Mesendoderm (in vitro differentiated cells): ENCODE data around the gene IFNAR1.

ENCODE experiments used
- DNase-seq: peaks from one replicate; pipeline ENCODE4 v3.0.0; 2013
- H2AK5ac ChIP-seq: 2 replicates; pipeline ENCODE4 v1.6.1; 2013; ENCODE audit warnings: low read length, inconsistent platforms
- H2BK120ac ChIP-seq: 2 replicates; pipeline ENCODE4 v1.6.1; 2013; ENCODE audit warnings: low read depth, mild to moderate bottlenecking, low read length, moderate library complexity, mixed read lengths
- H2BK15ac ChIP-seq: replicated peaks from 2 replicates; pipeline ENCODE4 v1.6.1; 2013; ENCODE audit warnings: low read depth, mild to moderate bottlenecking, moderate library complexity
- H2BK5ac ChIP-seq: 2 replicates; pipeline ENCODE4 v1.6.1; 2013; ENCODE audit warnings: low read length, inconsistent platforms
- H3K18ac ChIP-seq: 2 replicates; pipeline ENCODE4 v1.6.1; 2013; ENCODE audit warnings: mild to moderate bottlenecking, low read length, mixed read lengths
- H3K23ac ChIP-seq: one replicate; pipeline ENCODE4 v1.6.1; 2013; ENCODE audit warnings: low read length
- H3K27ac ChIP-seq: 2 replicates; pipeline ENCODE4 v1.5.1; 2013; ENCODE audit warnings: low read depth, mild to moderate bottlenecking, inconsistent platforms, low read length, moderate library complexity
- H3K27me3 ChIP-seq: 2 replicates; pipeline ENCODE4 v1.6.1; 2013; ENCODE audit warnings: low read length, control low read depth, mild to moderate bottlenecking, inconsistent platforms; ENCODE audit not compliant: insufficient read depth, poor library complexity
- H3K36me3 ChIP-seq: 2 replicates; pipeline ENCODE4 v1.6.1; 2013; ENCODE audit warnings: low read length, inconsistent platforms; ENCODE audit not compliant: control insufficient read depth, insufficient read depth
- H3K4ac ChIP-seq: one replicate; pipeline ENCODE4 v1.6.1; 2013; ENCODE audit warnings: low read depth, mild to moderate bottlenecking, low read length, moderate library complexity
- H3K4me1 ChIP-seq: 2 replicates; pipeline ENCODE4 v1.6.1; 2013; ENCODE audit warnings: low read depth, low read length, inconsistent platforms; ENCODE audit not compliant: control insufficient read depth
- H3K4me2 ChIP-seq: 2 replicates; pipeline ENCODE4 v1.6.1; 2013; ENCODE audit warnings: low read length
- H3K4me3 ChIP-seq: 2 replicates; pipeline ENCODE4 v1.5.1; 2013; ENCODE audit warnings: mild to moderate bottlenecking, low read length
- H3K56ac ChIP-seq: one replicate; pipeline ENCODE4 v1.6.1; 2013; ENCODE audit warnings: low read length
- H3K79me1 ChIP-seq: 2 replicates; pipeline ENCODE4 v1.6.1; 2013; ENCODE audit warnings: low read length, inconsistent platforms
- H3K79me2 ChIP-seq: 2 replicates; pipeline ENCODE4 v1.6.1; 2013; ENCODE audit warnings: mild to moderate bottlenecking, low read length; ENCODE audit not compliant: control insufficient read depth, insufficient read depth
- H3K9ac ChIP-seq: 2 replicates; pipeline ENCODE4 v1.6.1; 2013; ENCODE audit warnings: low read length, inconsistent platforms
- H4K5ac ChIP-seq: one replicate; pipeline ENCODE4 v1.6.1; 2013; ENCODE audit warnings: low read length
- H4K8ac ChIP-seq: one replicate; pipeline ENCODE4 v1.6.1; 2013; ENCODE audit warnings: low read depth, mild to moderate bottlenecking, control low read depth, low read length, moderate library complexity
- WGBS: extraction: QIAGEN DNeasy Blood & Tissue Kit; methylation state at CpG from one replicate; pipeline ENCODE4 v1.1.7; 2013; ENCODE audit warnings: low lambda C conversion rate, missing lambda C conversion rate; ENCODE audit not compliant: insufficient coverage; ENCODE audit errors: extremely low coverage; 5-methylcytosine and 5-hydroxymethylcytosine counted together

IFNAR1 gene

DNA sequence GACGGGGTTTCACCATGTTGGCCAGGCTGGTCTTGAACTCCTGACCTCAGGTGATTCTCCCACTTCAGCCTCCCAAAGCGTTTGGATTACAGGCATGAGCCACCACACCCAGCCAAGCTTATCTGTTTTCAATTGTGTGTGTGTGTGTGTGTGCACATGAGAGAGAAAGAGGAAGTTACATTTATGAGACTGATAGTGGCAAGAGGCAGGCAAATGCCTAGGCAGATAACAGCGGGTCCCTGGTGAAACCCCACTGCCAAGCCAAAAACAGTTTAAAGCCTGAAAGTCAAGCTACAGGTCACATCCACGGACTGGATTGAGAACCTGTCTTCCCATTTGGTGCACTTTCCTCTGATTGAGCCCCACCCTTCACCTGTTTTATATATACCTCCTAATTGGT lies 43.4 kb downstream of the IFNAR1 start:
- H3K56ac ChIP-seq, result no peak overlapping the region
- H3K4me2 ChIP-seq, result no peak overlapping the region
- H3K79me1 ChIP-seq, result no peaks in the 10 kb centered on the region
- H2BK5ac ChIP-seq, result no peak overlapping the region
- no peaks in the 10 kb centered on the region for H3K27me3 ChIP-seq
- H3K9ac ChIP-seq, result no peak overlapping the region
- no peaks in the 10 kb centered on the region for H3K4me1 ChIP-seq
- H3K18ac ChIP-seq, result no peak overlapping the region
- H2BK15ac ChIP-seq, result no peak overlapping the region
- no peak overlapping the region for H2BK120ac ChIP-seq
- H3K79me2 ChIP-seq, result no peaks in the 10 kb centered on the region
- no peak for DNase-seq
- H2AK5ac ChIP-seq, result no peak overlapping the region
- no peak overlapping the region for H4K5ac ChIP-seq
- no peak overlapping the region for H4K8ac ChIP-seq
- H3K36me3 ChIP-seq, result peaks cover 2% of the 10 kb centered on the region
- H3K4ac ChIP-seq, result no peak overlapping the region
- H3K23ac ChIP-seq, result no peak overlapping the region
- no peak overlapping the region for H3K27ac ChIP-seq
- no peak overlapping the region for H3K4me3 ChIP-seq
- WGBS, result no CpG with 5 or more reads among the region's 4 CpGs

DNA sequence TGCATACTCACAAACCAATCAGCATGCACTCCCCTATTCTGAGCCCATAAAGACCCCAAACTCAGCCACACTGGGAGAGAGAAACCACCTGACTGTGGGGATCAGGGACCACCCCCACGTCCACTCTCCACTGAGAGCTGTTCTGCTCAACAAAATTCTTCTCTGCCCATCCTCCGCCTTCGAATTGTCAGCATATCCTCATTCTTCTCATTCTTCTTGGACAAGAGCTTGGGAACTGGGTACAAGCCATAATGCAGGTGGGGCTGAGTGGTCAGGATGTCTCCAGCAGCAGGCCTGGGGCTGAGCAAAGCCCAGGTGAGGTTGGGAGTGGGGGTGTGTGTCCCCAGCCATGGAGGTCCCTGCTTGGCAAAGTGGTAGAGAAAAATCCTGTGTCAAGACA lies 43.8 kb downstream of the IFNAR1 start:
- no peak for DNase-seq
- Histone ChIP-seq H3K4me1 (no peaks in the 10 kb centered on the region), H2BK120ac (no peak overlapping the region), H3K56ac (no peak overlapping the region), H3K18ac (no peak overlapping the region), H3K36me3 (peaks cover 2% of the 10 kb centered on the region), H3K4me2 (no peak overlapping the region), H3K79me1 (no peaks in the 10 kb centered on the region), H2BK5ac (no peak overlapping the region), H2AK5ac (no peak overlapping the region), H3K27me3 (no peaks in the 10 kb centered on the region), H3K79me2 (no peaks in the 10 kb centered on the region), H3K9ac (no peak overlapping the region), H3K4ac (no peak overlapping the region), H3K23ac (no peak overlapping the region), H3K27ac (no peak overlapping the region), H4K8ac (no peak overlapping the region), H3K4me3 (no peak overlapping the region), H2BK15ac (no peak overlapping the region), H4K5ac (no peak overlapping the region)
- no CpG with 5 or more reads among the region's 3 CpGs for WGBS

DNA sequence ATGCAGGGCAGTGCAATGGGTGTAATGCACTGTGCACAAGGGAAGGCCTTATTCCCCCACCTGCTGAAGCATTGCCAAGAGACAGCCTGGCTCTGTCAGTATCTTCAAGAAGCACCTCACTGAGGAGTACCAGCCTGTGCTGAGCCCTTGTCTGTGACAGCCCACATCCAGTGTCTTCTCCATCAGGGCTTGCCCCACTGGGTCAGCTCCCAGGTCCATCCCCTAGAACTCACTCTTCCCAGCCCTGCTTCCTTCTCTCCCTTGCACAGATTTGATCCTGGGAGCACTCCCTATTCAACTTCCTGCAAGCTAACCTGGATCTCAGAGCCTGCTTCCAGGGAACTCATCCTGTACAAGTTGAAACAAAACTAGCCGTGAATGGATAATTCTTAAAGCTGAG lies 44.8 kb downstream of the IFNAR1 start:
- Histone ChIP-seq H2AK5ac (no peak overlapping the region), H4K8ac (no peak overlapping the region), H3K4me3 (no peak overlapping the region), H3K4ac (no peak overlapping the region), H3K79me2 (no peaks in the 10 kb centered on the region), H3K56ac (no peak overlapping the region), H3K27me3 (no peaks in the 10 kb centered on the region), H2BK5ac (no peak overlapping the region), H3K36me3 (peaks cover 2% of the 10 kb centered on the region), H3K79me1 (no peaks in the 10 kb centered on the region), H2BK120ac (no peak overlapping the region), H3K9ac (no peak overlapping the region), H4K5ac (no peak overlapping the region), H3K4me1 (no peaks in the 10 kb centered on the region), H3K23ac (no peak overlapping the region), H3K27ac (no peak overlapping the region), H2BK15ac (no peak overlapping the region), H3K4me2 (no peak overlapping the region), H3K18ac (no peak overlapping the region)
- DNase-seq, result no peak
- no CpG with 5 or more reads among the region's 1 CpG for WGBS

DNA sequence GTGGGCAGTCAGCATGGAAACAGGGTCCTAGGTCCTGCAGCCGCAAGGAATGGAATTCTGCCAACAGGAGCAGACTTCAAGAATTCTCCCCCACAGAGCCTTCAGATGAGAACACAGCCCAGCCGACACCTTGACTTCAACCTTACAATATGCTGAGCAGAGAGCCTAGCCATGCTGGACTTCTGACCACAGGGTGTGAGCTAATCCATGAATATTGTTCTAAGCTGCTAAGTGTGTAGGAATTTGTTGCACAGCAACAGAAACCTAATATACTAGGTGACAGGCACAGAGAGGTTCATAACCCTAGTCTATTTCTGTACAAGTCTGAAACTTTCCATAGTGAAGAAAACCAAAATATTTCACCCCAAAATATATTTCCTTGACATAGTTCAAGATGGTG lies 45.5 kb downstream of the IFNAR1 start:
- Histone ChIP-seq H3K9ac (no peak overlapping the region), H3K79me1 (no peaks in the 10 kb centered on the region), H3K36me3 (peaks cover 2% of the 10 kb centered on the region), H3K79me2 (no peaks in the 10 kb centered on the region), H2BK15ac (no peak overlapping the region), H2AK5ac (no peak overlapping the region), H3K4ac (no peak overlapping the region), H2BK5ac (no peak overlapping the region), H3K4me2 (no peak overlapping the region), H3K27me3 (no peaks in the 10 kb centered on the region), H2BK120ac (no peak overlapping the region), H3K4me1 (no peaks in the 10 kb centered on the region), H3K18ac (no peak overlapping the region), H3K27ac (no peak overlapping the region), H3K23ac (no peak overlapping the region), H4K8ac (no peak overlapping the region), H4K5ac (no peak overlapping the region), H3K4me3 (no peak overlapping the region), H3K56ac (no peak overlapping the region)
- WGBS, result no CpG with 5 or more reads among the region's 2 CpGs
- no peak for DNase-seq

DNA sequence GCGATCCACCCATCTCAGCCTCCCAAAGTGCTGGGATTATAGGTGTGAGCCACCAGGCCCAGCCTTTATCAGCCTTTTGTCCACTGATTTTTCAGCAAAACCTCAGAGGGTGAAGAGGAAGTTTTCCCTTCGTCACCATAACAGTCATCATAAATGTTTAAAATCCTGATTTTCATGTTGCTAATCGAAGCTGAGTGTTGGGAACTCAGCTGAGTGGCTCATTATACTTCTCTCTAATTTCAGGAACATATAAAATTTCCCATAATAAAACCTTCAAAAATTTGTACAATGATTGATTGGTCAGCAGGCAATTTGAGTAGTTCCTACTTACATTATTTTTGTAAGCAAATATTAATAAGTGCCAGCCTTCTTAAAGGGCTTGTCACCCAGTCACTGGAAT lies 46.6 kb downstream of the IFNAR1 start:
- Histone ChIP-seq H3K4me2 (no peak overlapping the region), H2BK5ac (no peak overlapping the region), H3K4ac (no peak overlapping the region), H3K27ac (no peak overlapping the region), H4K8ac (no peak overlapping the region), H3K36me3 (peaks cover 2% of the 10 kb centered on the region), H3K56ac (no peak overlapping the region), H2BK15ac (no peak overlapping the region), H3K79me1 (no peaks in the 10 kb centered on the region), H3K4me1 (no peaks in the 10 kb centered on the region), H2AK5ac (no peak overlapping the region), H3K79me2 (no peaks in the 10 kb centered on the region), H3K23ac (no peak overlapping the region), H3K27me3 (no peaks in the 10 kb centered on the region), H3K4me3 (no peak overlapping the region), H3K18ac (no peak overlapping the region), H2BK120ac (no peak overlapping the region), H4K5ac (no peak overlapping the region), H3K9ac (no peak overlapping the region)
- DNase-seq, result no peak
- WGBS, result no CpG with 5 or more reads among the region's 3 CpGs

DNA sequence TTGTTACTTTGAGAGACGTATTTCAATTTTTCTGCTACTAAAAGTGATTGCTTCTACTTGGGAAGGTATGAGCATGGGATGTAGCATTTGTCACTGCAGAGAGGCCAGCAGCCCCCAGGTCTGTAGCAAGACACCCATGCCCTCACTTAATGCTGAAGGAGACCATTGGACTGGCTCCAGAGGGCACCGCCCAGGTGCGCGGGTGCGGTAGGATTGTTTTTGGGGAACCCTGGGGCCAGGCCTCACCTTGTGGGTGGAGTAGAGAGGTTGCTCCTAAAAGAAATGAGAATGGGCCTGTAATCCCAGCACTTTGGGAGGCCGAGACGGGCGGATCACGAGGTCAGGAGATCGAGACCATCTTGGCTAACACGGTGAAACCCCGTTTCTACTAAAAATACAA lies 47.8 kb downstream of the IFNAR1 start:
- H4K5ac ChIP-seq, result no peak overlapping the region
- H2AK5ac ChIP-seq, result no peak overlapping the region
- H3K56ac ChIP-seq, result no peak overlapping the region
- no peak overlapping the region for H3K18ac ChIP-seq
- H3K27me3 ChIP-seq, result no peaks in the 10 kb centered on the region
- no peak overlapping the region for H2BK15ac ChIP-seq
- H3K4me1 ChIP-seq, result no peaks in the 10 kb centered on the region
- H3K4me3 ChIP-seq, result no peak overlapping the region
- no peak overlapping the region for H2BK120ac ChIP-seq
- no peak overlapping the region for H3K27ac ChIP-seq
- no peaks in the 10 kb centered on the region for H3K79me1 ChIP-seq
- H3K79me2 ChIP-seq, result no peaks in the 10 kb centered on the region
- H3K36me3 ChIP-seq, result no peaks in the 10 kb centered on the region
- H3K4me2 ChIP-seq, result no peak overlapping the region
- H4K8ac ChIP-seq, result no peak overlapping the region
- H3K9ac ChIP-seq, result no peak overlapping the region
- no peak overlapping the region for H2BK5ac ChIP-seq
- WGBS, result no CpG with 5 or more reads among the region's 12 CpGs
- no peak overlapping the region for H3K4ac ChIP-seq
- DNase-seq, result no peak
- no peak overlapping the region for H3K23ac ChIP-seq
